ENCODE data around the gene PHACTR1.

DNA sequence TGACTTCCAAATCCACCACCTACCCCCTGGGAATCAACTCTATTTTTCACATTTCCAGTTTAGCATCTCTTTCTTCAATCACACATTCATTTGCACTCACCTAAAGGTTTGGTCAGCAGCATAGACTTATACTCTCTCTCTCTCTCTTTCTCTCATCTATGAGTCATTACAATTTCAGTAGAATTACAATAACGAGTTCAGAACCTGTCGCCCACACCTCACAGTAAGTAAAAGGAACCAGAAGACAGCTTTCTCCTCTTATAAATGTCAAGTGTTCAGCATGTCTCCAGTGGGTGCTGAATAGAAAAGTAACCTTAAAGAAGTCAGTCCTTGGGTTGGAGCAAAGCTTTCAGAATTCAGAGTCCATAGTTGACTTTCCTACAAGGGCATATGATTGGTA, 1.1 kb upstream of the PHACTR1 start:
- TF ChIP-seq CTCF (IDR thresholded peaks at IDR 0.05; ENCODE audit: low read length): no peak
- no peak for TF ChIP-seq EZH2 (IDR thresholded peaks at IDR 0.05; ENCODE audit: borderline replicate concordance, low read length)

All from OCI-LY1 (cell line).